ENCODE measurements around the gene HSD3B7.

HSD3B7 gene

GRCh38 chr16:30948667-30949649 lies 36.0 kb upstream of the HSD3B7 start, which contains the start of gene ORAI3:
Gene ORAI3 (plus strand): TSS chr16:30949068. CDS start chr16:30949290, 222 bp downstream.
- H3K4me1 ChIP-seq (ENCODE audit: control insufficient read depth in 1 of 2, insufficient read depth in 2 of 2, low read length in 2 of 2), result peaks cover 8 to 40% of the 10 kb centered on the region in 2 donors
- H3K9me3 ChIP-seq (ENCODE audit: control insufficient read depth in 1 of 2, low read length in 2 of 2), result no peaks in the 10 kb centered on the region
- H3K27ac ChIP-seq (ENCODE audit: low read length), result peak within 1 kb of the TSS; percentile 72
- peaks cover 6 to 13% of the 10 kb centered on the region in 2 donors for H3K36me3 ChIP-seq (ENCODE audit: control insufficient read depth in 1 of 2, insufficient read depth in 2 of 2, low read length in 2 of 2)
- peak within 1 kb of the TSS; percentile 82 to 93 for H3K4me3 ChIP-seq (ENCODE audit: low read depth in 1 of 2, low read length in 2 of 2)
- no peaks in the 10 kb centered on the region for H3K27me3 ChIP-seq (ENCODE audit: low read depth, low read length)

- peaks cover 0 to 6% of the 10 kb centered on the region in 2 donors for H3K36me3 ChIP-seq (ENCODE audit: control insufficient read depth in 1 of 2, insufficient read depth in 2 of 2, low read length in 2 of 2)
- H3K27me3 ChIP-seq (ENCODE audit: low read depth, low read length), result no peaks in the 10 kb centered on the region
- H3K4me1 ChIP-seq (ENCODE audit: control insufficient read depth in 1 of 2, insufficient read depth in 2 of 2, low read length in 2 of 2), result peaks cover 8 to 45% of the 10 kb centered on the region in 2 donors
- peak overlapping the region; percentile 70 for H3K27ac ChIP-seq (ENCODE audit: low read length)
- H3K9me3 ChIP-seq (ENCODE audit: control insufficient read depth in 1 of 2, low read length in 2 of 2), result no peaks in the 10 kb centered on the region
- peak overlapping the region; percentile 82 to 93 for H3K4me3 ChIP-seq (ENCODE audit: low read depth in 1 of 2, low read length in 2 of 2)
Measured at GRCh38 chr16:30949650-30950515, 35.1 kb upstream of the HSD3B7 start.

GRCh38 chr16:30950516-30951065 lies 34.4 kb upstream of the HSD3B7 start:
- peak overlapping the region; percentile 70 for H3K27ac ChIP-seq (ENCODE audit: low read length)
- H3K4me3 ChIP-seq (ENCODE audit: low read depth in 1 of 2, low read length in 2 of 2), result peak overlapping the region; percentile 82 to 93

GRCh38 chr16:30951193-30951592 lies 33.8 kb upstream of the HSD3B7 start:
- peak overlapping the region in 1 of 2 donors; percentile 93 for H3K4me3 ChIP-seq (ENCODE audit: low read depth in 1 of 2, low read length in 2 of 2)
- H3K4me1 ChIP-seq (ENCODE audit: control insufficient read depth in 1 of 2, insufficient read depth in 2 of 2, low read length in 2 of 2), result peaks cover 8 to 45% of the 10 kb centered on the region in 2 donors
- H3K9me3 ChIP-seq (ENCODE audit: control insufficient read depth in 1 of 2, low read length in 2 of 2), result no peaks in the 10 kb centered on the region
- no peaks in the 10 kb centered on the region for H3K27me3 ChIP-seq (ENCODE audit: low read depth, low read length)
- H3K36me3 ChIP-seq (ENCODE audit: control insufficient read depth in 1 of 2, insufficient read depth in 2 of 2, low read length in 2 of 2), result peaks cover 0 to 4% of the 10 kb centered on the region in 2 donors
- H3K27ac ChIP-seq (ENCODE audit: low read length), result no peak overlapping the region

More at GRCh38 chr16:30950516-30951065, 34.4 kb upstream of the HSD3B7 start:
- Histone ChIP-seq H3K4me1 (ENCODE audit: control insufficient read depth in 1 of 2, insufficient read depth in 2 of 2, low read length in 2 of 2) (peaks cover 8 to 45% of the 10 kb centered on the region in 2 donors), H3K9me3 (ENCODE audit: control insufficient read depth in 1 of 2, low read length in 2 of 2) (no peaks in the 10 kb centered on the region), H3K27me3 (ENCODE audit: low read depth, low read length) (no peaks in the 10 kb centered on the region), H3K36me3 (ENCODE audit: control insufficient read depth in 1 of 2, insufficient read depth in 2 of 2, low read length in 2 of 2) (peaks cover 0 to 4% of the 10 kb centered on the region in 2 donors)

GRCh38 chr16:30951750-30952149 lies 33.3 kb upstream of the HSD3B7 start:
- Histone ChIP-seq H3K27ac (ENCODE audit: low read length) (no peak overlapping the region), H3K27me3 (ENCODE audit: low read depth, low read length) (no peaks in the 10 kb centered on the region), H3K4me1 (ENCODE audit: control insufficient read depth in 1 of 2, insufficient read depth in 2 of 2, low read length in 2 of 2) (peaks cover 8 to 50% of the 10 kb centered on the region in 2 donors), H3K36me3 (ENCODE audit: control insufficient read depth in 1 of 2, insufficient read depth in 2 of 2, low read length in 2 of 2) (peaks cover 0 to 3% of the 10 kb centered on the region in 2 donors), H3K4me3 (ENCODE audit: low read depth in 1 of 2, low read length in 2 of 2) (no peak overlapping the region), H3K9me3 (ENCODE audit: control insufficient read depth in 1 of 2, low read length in 2 of 2) (no peaks in the 10 kb centered on the region)

- Histone ChIP-seq H3K36me3 (ENCODE audit: control insufficient read depth in 1 of 2, insufficient read depth in 2 of 2, low read length in 2 of 2) (no peaks in the 10 kb centered on the region), H3K4me3 (ENCODE audit: low read depth in 1 of 2, low read length in 2 of 2) (no peak overlapping the region), H3K27me3 (ENCODE audit: low read depth, low read length) (no peaks in the 10 kb centered on the region), H3K27ac (ENCODE audit: low read length) (no peak overlapping the region), H3K4me1 (ENCODE audit: control insufficient read depth in 1 of 2, insufficient read depth in 2 of 2, low read length in 2 of 2) (peaks cover 8 to 51% of the 10 kb centered on the region in 2 donors), H3K9me3 (ENCODE audit: control insufficient read depth in 1 of 2, low read length in 2 of 2) (no peaks in the 10 kb centered on the region)
Measured at GRCh38 chr16:30953111-30953510, 31.9 kb upstream of the HSD3B7 start.

GRCh38 chr16:30953511-30954124 lies 31.4 kb upstream of the HSD3B7 start:
- H3K27ac ChIP-seq (ENCODE audit: low read length), result no peak overlapping the region
- no peaks in the 10 kb centered on the region for H3K9me3 ChIP-seq (ENCODE audit: control insufficient read depth in 1 of 2, low read length in 2 of 2)
- H3K4me1 ChIP-seq (ENCODE audit: control insufficient read depth in 1 of 2, insufficient read depth in 2 of 2, low read length in 2 of 2), result peaks cover 8 to 54% of the 10 kb centered on the region in 2 donors
- H3K4me3 ChIP-seq (ENCODE audit: low read depth in 1 of 2, low read length in 2 of 2), result no peak overlapping the region
- no peaks in the 10 kb centered on the region for H3K27me3 ChIP-seq (ENCODE audit: low read depth, low read length)
- H3K36me3 ChIP-seq (ENCODE audit: control insufficient read depth in 1 of 2, insufficient read depth in 2 of 2, low read length in 2 of 2), result no peaks in the 10 kb centered on the region

GRCh38 chr16:30954993-30955392 lies 30.0 kb upstream of the HSD3B7 start:
- Histone ChIP-seq H3K36me3 (ENCODE audit: control insufficient read depth in 1 of 2, insufficient read depth in 2 of 2, low read length in 2 of 2) (peaks cover 4 to 11% of the 10 kb centered on the region in 2 donors), H3K4me1 (ENCODE audit: control insufficient read depth in 1 of 2, insufficient read depth in 2 of 2, low read length in 2 of 2) (peaks cover 8 to 62% of the 10 kb centered on the region in 2 donors), H3K27me3 (ENCODE audit: low read depth, low read length) (no peaks in the 10 kb centered on the region), H3K4me3 (ENCODE audit: low read depth in 1 of 2, low read length in 2 of 2) (no peak overlapping the region), H3K27ac (ENCODE audit: low read length) (no peak overlapping the region), H3K9me3 (ENCODE audit: control insufficient read depth in 1 of 2, low read length in 2 of 2) (no peaks in the 10 kb centered on the region)

GRCh38 chr16:30956601-30957455 lies 28.2 kb upstream of the HSD3B7 start:
- H3K27ac ChIP-seq (ENCODE audit: low read length), result peak overlapping the region; percentile 97
- H3K27me3 ChIP-seq (ENCODE audit: low read depth, low read length), result no peaks in the 10 kb centered on the region
- H3K9me3 ChIP-seq (ENCODE audit: control insufficient read depth in 1 of 2, low read length in 2 of 2), result no peaks in the 10 kb centered on the region
- peaks cover 21 to 28% of the 10 kb centered on the region in 2 donors for H3K36me3 ChIP-seq (ENCODE audit: control insufficient read depth in 1 of 2, insufficient read depth in 2 of 2, low read length in 2 of 2)
- peak overlapping the region; percentile 72 to 93 for H3K4me3 ChIP-seq (ENCODE audit: low read depth in 1 of 2, low read length in 2 of 2)
- H3K4me1 ChIP-seq (ENCODE audit: control insufficient read depth in 1 of 2, insufficient read depth in 2 of 2, low read length in 2 of 2), result peaks cover 0 to 47% of the 10 kb centered on the region in 2 donors
